RWPE1 (cell line): ENCODE data around the gene THADA.

ENCODE experiments used
- CTCF ChIA-PET: fragments of 350-600 bp; sonication (Branson Sonifier 250); formaldehyde crosslinking; extraction: SDS; loops from one replicate; lab custom pipeline; 2021; lab: Yijun Ruan, JAX
- POLR2A ChIA-PET: fragments of 400-600 bp; formaldehyde crosslinking; extraction: SDS; loops from one replicate; lab custom pipeline; 2020; ENCODE audit warnings: antibody characterized with exemption; ENCODE audit not compliant: low non-redundant PET; lab: Yijun Ruan, JAX
- DNase-seq: peaks from one replicate; pipeline ENCODE4 v3.0.0; 2012; ENCODE audit warnings: low spot score
- H3K27ac ChIP-seq: fragments of 450-650 bp; 2 replicates; pipeline ENCODE4 v1.5.1; 2017
- TF ChIP-seq, protein P1 (sequence below): fragments of 450-650 bp; conservative IDR thresholded peaks from 2 replicates; pipeline ENCODE4 v1.5.1; 2017; ENCODE audit warnings: low read depth, mild to moderate bottlenecking

The THADA gene

DNA sequence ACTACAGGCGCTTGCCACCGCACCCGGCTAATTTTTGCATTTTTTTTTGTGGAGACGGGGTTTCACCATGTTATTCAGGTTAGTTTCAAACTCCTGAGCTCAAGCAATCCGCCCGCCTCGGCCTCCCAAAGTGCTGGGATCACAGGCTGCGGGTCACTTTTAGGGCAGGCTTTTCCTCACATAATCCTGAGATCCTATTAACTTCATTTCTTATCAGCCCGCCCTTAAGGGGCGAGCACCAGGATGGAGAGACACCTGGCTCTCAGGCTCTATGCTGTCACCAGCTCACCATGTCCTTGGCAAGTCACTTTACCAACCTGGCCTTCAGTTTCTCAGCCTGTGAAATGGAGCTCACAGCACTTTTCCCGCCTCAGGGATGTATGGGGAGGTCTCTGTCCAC is 392.5 kb downstream of the THADA start:
- no peak for DNase-seq
- TF ChIP-seq, protein P1, sequence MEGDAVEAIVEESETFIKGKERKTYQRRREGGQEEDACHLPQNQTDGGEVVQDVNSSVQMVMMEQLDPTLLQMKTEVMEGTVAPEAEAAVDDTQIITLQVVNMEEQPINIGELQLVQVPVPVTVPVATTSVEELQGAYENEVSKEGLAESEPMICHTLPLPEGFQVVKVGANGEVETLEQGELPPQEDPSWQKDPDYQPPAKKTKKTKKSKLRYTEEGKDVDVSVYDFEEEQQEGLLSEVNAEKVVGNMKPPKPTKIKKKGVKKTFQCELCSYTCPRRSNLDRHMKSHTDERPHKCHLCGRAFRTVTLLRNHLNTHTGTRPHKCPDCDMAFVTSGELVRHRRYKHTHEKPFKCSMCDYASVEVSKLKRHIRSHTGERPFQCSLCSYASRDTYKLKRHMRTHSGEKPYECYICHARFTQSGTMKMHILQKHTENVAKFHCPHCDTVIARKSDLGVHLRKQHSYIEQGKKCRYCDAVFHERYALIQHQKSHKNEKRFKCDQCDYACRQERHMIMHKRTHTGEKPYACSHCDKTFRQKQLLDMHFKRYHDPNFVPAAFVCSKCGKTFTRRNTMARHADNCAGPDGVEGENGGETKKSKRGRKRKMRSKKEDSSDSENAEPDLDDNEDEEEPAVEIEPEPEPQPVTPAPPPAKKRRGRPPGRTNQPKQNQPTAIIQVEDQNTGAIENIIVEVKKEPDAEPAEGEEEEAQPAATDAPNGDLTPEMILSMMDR: no peak
- no peak overlapping the region; the same call in 1 of the 2 replicates for H3K27ac ChIP-seq
- ChIA-PET CTCF (no interaction called here), POLR2A (no interaction called here)

DNA sequence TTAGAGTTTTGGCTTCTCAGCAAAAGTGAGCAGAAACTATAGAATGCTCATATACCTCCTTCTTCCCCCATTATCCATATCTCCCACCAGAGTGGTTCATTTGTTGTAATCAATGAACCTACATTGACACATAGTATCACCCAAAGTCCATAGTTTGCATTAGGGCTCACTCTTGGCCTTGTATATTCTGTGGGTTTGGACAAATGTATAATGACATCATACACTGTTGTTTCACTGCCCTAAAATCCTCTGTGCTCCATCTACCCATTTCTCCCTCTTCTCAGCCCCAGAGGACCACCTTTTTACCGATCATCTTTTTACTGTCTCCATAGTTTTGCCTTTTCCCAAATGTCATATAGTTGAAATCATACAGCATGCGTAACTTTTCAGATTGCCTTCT is 393.5 kb downstream of the THADA start:
- no peak overlapping the region for H3K27ac ChIP-seq
- no peak for DNase-seq
- TF ChIP-seq, protein P1: no peak
- CTCF ChIA-PET: interaction anchor here (0.7 kb wide), 1 partner anchor 343 kb away, joined by 3 read pairs; no protein-coding TSS in a partner anchor
- POLR2A ChIA-PET: no interaction called here

DNA sequence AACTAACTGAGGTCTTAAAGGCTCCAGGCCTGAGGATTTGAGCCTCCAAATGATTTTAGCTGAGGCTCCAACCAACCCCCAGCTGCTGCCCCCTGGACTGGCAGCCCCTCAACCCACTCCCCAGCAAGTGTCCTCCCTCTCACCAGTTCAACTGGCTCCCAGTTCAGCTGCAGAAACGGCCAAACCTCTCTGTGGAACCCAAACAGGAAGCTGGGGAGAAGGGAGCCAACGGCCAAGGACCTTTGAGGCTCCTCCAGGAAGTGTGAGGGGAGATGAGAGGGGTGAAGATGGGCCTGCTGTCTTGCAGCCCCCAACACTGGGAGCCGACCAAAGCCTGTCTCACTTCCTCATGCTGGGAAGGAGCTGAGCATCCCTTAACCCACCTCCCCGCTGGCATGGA is 394.3 kb downstream of the THADA start:
- CTCF ChIA-PET: no interaction called here
- POLR2A ChIA-PET: no interaction called here
- DNase-seq: no peak
- H3K27ac ChIP-seq: peak overlapping the region; percentile 76
- TF ChIP-seq, protein P1: no peak

DNA sequence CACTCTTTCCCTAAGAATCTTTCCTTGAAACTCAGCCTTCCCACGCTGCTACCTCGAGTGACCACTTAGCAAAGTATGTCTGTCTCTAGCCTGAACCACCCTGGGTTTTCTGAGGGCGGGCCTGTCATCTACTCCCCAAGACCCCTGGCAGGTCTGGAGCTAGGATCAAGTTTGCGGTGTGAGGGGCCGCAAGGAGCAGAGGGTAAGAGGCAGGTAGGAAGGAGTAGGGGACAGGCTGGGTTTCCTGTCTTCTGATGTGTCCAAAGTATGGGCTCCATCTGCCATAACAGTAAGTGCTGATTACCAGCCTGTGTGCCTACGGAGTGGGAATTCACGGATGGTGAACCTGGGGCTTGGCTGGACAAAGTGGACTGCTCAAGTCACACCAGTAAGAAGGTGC is 394.8 kb downstream of the THADA start:
- TF ChIP-seq, protein P1: no peak
- POLR2A ChIA-PET: no interaction called here
- CTCF ChIA-PET: no interaction called here
- DNase-seq: no peak
- H3K27ac ChIP-seq: peak overlapping the region; percentile 76

DNA sequence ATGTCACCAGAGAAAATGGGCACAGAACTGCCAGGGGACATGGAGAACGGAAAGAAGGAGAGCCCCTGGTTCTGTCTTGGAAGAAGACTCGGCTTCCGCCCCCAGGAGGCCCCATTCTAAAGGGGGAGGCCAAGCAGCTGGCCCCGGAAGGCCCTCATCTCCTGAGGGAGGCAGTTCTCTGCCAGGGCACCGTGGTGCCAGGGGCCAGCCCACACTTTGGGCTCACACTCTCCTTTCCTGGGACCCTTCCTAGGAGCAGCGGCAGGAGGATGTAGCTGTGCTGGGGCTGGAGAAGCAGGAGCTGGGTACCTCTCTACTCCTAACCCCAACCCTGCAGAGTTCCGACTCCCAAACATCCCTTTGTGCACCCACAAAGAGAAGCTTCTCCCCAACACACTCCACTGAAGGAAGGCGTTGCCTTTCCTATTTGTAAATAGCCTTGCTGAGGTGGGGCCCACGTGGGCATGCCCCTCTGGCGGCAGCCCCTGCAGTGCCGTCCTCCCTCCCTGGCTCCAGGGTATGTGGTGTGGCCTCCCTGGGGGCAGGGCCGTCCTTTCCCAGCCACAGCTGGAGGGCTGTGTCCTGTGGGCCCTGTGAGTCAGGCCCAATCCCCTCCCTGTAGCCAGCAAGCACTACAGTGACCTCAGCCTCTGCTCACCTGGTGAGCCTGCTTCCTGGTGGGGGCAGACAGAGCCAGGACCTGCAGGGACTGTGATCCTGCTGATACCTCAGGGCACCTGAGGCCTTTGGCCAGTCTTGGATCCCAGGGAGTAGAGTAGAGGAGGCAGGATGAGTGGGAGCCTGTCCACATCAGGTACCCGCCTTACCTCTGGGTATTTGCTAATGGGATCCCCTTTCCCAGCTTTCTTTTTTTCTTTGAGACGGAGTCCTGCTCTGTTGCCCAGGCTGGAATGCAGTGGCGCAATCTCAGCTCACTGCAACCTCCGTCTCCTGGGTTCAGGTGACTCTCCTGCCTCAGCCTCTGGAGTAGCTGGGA is 396.0 kb downstream of the THADA start:
- ChIA-PET POLR2A (no interaction called here), CTCF (interaction anchor here (0.6 kb wide), 3 partner anchors 31 to 1488 kb away, joined by 3 read pairs; no protein-coding TSS in a partner anchor)
- DNase-seq: peak; percentile 85
- peak overlapping the region; percentile 76 for H3K27ac ChIP-seq
- TF ChIP-seq, protein P1: no peak

DNA sequence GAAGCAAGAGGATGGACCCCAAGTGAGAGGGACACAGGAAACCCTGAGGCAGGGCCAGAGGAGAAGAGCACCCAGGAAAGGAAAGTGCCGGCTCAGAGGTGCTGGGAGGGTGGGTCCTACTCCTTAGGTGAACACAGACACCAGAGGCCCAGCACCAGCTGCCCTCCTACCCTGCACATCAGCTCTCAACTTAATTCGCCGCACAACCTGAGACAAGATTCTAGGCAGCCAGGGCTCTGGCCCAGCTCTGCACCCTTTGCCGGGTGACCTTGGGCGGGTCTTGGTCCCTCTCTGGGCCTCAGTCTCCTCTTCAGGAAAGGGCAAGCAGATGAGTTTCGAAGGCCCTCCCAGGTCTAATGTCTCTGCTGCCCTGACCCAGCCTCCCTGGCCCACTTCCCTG is 397.6 kb downstream of the THADA start:
- TF ChIP-seq, protein P1: no peak
- no peak for DNase-seq
- peak overlapping the region; percentile 20 for H3K27ac ChIP-seq
- ChIA-PET POLR2A (interaction anchor here (0.7 kb wide), 1 partner anchor 212 kb away, joined by 5 read pairs; no protein-coding TSS in a partner anchor), CTCF (no interaction called here)
